ENCODE measurements around the gene TMC3. TPM values are rescaled to one million over a fixed set of nuclear protein-coding genes. Genes with fewer than 3 reads are reported as not detected.

TMC3 gene
- total RNA-seq (not detected), polyA plus RNA-seq (under 1 TPM; 0.03 to 0.08 (median 0.04) TPM)
- long read RNA-seq, donor 1: 0 reads
- long read RNA-seq, donor 2: 0 reads
- long read RNA-seq, donor 3: 0 reads
- long read RNA-seq, donor 4: 0 reads
- long read RNA-seq, donor 5: 0 reads
- long read RNA-seq, donor 6: 0 reads
- long read RNA-seq, donor 7: 0 reads
- long read RNA-seq, donor 8: 0 reads
- long read RNA-seq, donor 9: 0 reads
- long read RNA-seq, donor 10: 0 reads

DNA sequence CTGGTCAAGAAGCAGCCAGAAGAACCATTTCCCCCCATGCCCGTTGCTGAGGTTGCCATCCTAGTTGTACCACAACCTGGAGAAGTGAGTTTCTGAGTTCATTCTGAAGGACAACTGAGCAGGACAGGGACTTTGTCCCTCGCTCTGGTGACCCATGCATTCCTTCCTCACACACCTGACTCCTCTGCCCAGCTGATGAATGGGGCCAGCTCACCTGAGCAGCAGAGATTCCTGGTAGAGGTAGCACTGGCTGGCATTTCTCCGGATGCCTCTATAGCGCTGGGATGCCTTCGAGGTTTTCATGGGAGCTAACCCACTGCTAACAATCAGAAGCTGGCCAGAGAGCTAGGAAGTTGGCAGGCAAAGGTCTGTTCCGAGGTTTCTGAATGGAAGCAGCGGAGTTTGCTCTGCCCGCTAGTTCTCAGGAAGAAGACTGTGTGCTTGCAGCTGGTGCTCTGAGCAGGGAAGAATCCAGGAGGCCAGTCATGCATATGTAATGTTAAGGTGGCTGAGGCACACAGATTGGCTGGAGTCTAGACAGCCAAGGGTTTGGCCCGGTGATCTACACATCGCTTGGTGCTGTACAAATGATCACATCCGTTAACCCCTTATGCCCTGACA is at the start of gene TMC3:
Gene TMC3, minus strand, starts transcription at position 439 of the 621 bp plus-strand sequence. Its CDS starts 136 bp downstream, at position 303.
- intact Hi-C loops (cut with DNase I): no loop called here
- DNase-seq: no peak
- no peak for TF ChIP-seq POLR2A (IDR thresholded peaks at IDR 0.05)
- TF ChIP-seq, protein P1, sequence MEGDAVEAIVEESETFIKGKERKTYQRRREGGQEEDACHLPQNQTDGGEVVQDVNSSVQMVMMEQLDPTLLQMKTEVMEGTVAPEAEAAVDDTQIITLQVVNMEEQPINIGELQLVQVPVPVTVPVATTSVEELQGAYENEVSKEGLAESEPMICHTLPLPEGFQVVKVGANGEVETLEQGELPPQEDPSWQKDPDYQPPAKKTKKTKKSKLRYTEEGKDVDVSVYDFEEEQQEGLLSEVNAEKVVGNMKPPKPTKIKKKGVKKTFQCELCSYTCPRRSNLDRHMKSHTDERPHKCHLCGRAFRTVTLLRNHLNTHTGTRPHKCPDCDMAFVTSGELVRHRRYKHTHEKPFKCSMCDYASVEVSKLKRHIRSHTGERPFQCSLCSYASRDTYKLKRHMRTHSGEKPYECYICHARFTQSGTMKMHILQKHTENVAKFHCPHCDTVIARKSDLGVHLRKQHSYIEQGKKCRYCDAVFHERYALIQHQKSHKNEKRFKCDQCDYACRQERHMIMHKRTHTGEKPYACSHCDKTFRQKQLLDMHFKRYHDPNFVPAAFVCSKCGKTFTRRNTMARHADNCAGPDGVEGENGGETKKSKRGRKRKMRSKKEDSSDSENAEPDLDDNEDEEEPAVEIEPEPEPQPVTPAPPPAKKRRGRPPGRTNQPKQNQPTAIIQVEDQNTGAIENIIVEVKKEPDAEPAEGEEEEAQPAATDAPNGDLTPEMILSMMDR (IDR thresholded peaks at IDR 0.05): no peak
- Histone ChIP-seq H3K36me3 (replicated peaks in 1 of 2) (no peaks in the 10 kb centered on the region), H3K27ac (no peak within 1 kb of the TSS), H3K4me3 (no peak within 1 kb of the TSS), H3K9me3 (replicated peaks in 1 of 3) (no peaks in the 10 kb centered on the region), H3K27me3 (no peaks in the 10 kb centered on the region), H3K4me1 (replicated peaks in 1 of 2) (no peaks in the 10 kb centered on the region)
- WGBS, 4 donors: 60 to 65% (median 63%) methylated on average over 11 of the region's 11 CpGs

DNA sequence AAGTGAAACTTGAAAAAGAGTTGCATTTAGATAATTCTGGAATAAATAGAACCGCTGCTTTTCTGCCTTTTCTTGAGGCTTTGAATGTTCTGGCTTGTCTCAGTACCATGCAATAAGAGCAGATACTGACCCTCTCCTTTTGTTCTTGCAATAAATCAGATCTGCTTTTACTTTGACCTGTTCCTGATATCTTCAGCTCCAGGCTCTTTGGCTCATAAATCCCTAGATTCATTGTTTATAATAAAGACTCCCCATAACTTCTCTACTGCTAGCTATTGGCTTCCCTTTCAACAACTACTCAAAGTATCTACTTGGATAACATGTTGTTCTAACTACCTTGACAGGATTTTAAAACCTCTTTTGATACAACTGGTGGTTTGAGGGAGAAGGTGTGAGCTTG is 47.4 kb upstream of the TMC3 start:
- Histone ChIP-seq H3K36me3 (replicated peaks in 1 of 2) (no peaks in the 10 kb centered on the region), H3K4me1 (replicated peaks in 1 of 2) (no peaks in the 10 kb centered on the region), H3K9me3 (replicated peaks in 1 of 3) (no peaks in the 10 kb centered on the region), H3K27ac (no peak overlapping the region), H3K27me3 (peaks cover 4% of the 10 kb centered on the region), H3K4me3 (no peak overlapping the region)
- intact Hi-C loops (cut with DNase I): no loop called here
- TF ChIP-seq, protein P1 (IDR thresholded peaks at IDR 0.05): no peak
- TF ChIP-seq POLR2A (IDR thresholded peaks at IDR 0.05): no peak
- DNase-seq: no peak
- WGBS, 4 donors: 72 to 88% (median 83%) methylated on average over 1 of the region's 1 CpG

DNA sequence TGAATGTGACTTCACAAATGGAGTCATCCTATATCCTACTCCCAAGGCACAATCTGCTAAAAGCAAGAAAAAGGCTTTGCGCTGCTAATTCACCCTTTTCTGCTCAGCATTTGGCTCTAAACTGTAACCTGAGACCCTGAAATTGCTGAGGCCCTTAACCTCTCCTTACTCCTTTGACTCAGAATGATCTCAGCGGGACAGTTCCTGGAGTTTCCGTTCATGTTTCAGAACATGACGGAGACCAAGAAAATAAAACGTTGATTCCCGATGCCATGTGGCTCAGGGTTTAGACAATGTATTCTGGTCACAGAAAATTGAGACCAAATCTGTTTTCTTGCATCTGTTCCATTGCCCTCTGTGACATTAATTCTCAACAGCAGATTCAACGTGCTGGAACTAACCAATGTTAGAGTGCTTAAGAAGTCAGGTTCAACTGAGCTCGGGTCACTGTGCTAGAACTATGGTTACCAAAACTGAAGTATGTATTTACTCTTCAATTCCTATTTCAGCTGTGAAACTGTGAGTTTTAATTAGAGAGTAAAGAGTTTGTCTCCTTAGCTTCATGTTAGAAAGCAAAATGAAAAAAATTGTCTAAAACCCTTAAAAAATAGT is 45.4 kb upstream of the TMC3 start:
- no peaks in the 10 kb centered on the region for H3K4me1 ChIP-seq (replicated peaks in 1 of 2)
- H3K36me3 ChIP-seq (replicated peaks in 1 of 2): no peaks in the 10 kb centered on the region
- no peaks in the 10 kb centered on the region for H3K9me3 ChIP-seq (replicated peaks in 1 of 3)
- 47 to 61% (median 53%) methylated on average over 8 of the region's 8 CpGs for WGBS, 4 donors
- H3K27me3 ChIP-seq: peaks cover under 1% of the 10 kb centered on the region
- TF ChIP-seq POLR2A (IDR thresholded peaks at IDR 0.05): no peak
- TF ChIP-seq, protein P1 (IDR thresholded peaks at IDR 0.05): no peak
- no peak overlapping the region for H3K27ac ChIP-seq
- no peak for DNase-seq
- intact Hi-C loops (cut with DNase I): no loop called here
- H3K4me3 ChIP-seq: no peak overlapping the region

DNA sequence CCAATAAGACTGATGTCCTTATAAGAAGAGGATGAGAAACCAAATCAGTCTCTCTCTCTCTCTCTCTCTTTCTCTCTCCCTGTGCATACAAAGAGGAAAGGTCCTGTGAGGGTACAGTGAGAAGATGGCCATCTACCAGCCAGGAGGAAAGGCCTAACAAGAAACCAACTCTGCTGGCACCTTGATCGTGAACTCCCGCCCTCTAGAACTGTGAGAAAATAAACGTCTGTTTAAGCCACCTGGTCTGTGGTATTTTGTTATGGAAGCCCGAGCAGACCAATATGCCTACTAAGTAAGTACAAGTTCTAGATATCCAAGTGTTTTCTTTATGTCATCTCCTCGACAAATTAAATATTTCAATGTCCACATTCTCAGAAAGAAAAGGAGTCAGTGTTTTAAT is 44.9 kb upstream of the TMC3 start:
- intact Hi-C loops (cut with DNase I): no loop called here
- Histone ChIP-seq H3K27me3 (peaks cover 2% of the 10 kb centered on the region), H3K4me1 (replicated peaks in 1 of 2) (no peaks in the 10 kb centered on the region), H3K9me3 (replicated peaks in 1 of 3) (no peaks in the 10 kb centered on the region), H3K36me3 (replicated peaks in 1 of 2) (no peaks in the 10 kb centered on the region), H3K27ac (no peak overlapping the region), H3K4me3 (no peak overlapping the region)
- DNase-seq: no peak
- TF ChIP-seq, protein P1 (IDR thresholded peaks at IDR 0.05): no peak
- TF ChIP-seq POLR2A (IDR thresholded peaks at IDR 0.05): no peak
- WGBS, 4 donors: 65 to 73% (median 70%) methylated on average over 5 of the region's 5 CpGs

Measured in adrenal gland (tissue), 19 donors.